WTC11 (cell line): Measurements from ENCODE around the gene TSPAN6.

Source experiments
- GRHL2 ChIP-seq: fragments of 250-450 bp; sonication (Bioruptor Pico); IDR thresholded peaks from 2 replicates; pipeline ENCODE4 v1.8.0; 2022; ENCODE audit warnings: mild to moderate bottlenecking, moderate library complexity; ENCODE audit not compliant: insufficient replicate concordance, severe bottlenecking
- HMGA2 ChIP-seq: fragments of 250-450 bp; sonication (Bioruptor Pico); IDR thresholded peaks from 2 replicates; pipeline ENCODE4 v1.4.0; 2021; ENCODE audit warnings: mild to moderate bottlenecking, moderate library complexity
- SP1 ChIP-seq: sonication (generic); formaldehyde crosslinking; conservative IDR thresholded peaks from 2 replicates; pipeline ENCODE4 v1.8.1; 2022; ENCODE audit warnings: missing genetic modification reagents
- ZNF416 ChIP-seq: fragments of 250-450 bp; sonication (Bioruptor Pico); IDR thresholded peaks from 2 replicates; pipeline ENCODE4 v1.9.0; 2021; ENCODE audit warnings: mild to moderate bottlenecking, inconsistent platforms
- TF ChIP-seq, protein P1 (sequence below): fragments of 200-600 bp; IDR thresholded peaks from 2 replicates; pipeline ENCODE4 v1.8.0; 2022; ENCODE audit warnings: antibody characterized with exemption
- TF ChIP-seq, protein P2 (sequence below): sonication (generic); formaldehyde crosslinking; IDR thresholded peaks from 2 replicates; pipeline ENCODE4 v1.8.1; 2023; ENCODE audit warnings: mild to moderate bottlenecking, missing genetic modification reagents, borderline replicate concordance

DNA sequence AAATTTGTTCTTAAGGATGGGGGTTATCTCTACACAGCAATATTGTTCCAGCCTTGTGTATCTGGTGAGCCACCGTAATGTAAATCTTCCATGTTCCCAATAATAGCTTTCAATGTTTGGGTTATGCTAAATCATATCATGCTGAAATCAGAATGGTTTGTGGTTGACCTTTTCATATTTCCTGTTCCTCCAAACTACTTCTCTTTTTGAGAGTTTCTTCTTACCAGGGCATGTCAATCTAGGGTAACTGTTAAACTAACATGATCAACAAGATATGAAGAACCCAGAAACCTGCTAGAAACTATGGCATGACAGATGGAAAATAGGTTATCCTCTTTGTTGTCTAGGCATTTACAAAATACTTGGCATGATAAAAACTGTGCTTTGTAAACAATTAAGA is 29.9 kb downstream of the TSPAN6 start:
- no peak for TF ChIP-seq ZNF416 (CRISPR knock-in tag)
- TF ChIP-seq, protein P1, sequence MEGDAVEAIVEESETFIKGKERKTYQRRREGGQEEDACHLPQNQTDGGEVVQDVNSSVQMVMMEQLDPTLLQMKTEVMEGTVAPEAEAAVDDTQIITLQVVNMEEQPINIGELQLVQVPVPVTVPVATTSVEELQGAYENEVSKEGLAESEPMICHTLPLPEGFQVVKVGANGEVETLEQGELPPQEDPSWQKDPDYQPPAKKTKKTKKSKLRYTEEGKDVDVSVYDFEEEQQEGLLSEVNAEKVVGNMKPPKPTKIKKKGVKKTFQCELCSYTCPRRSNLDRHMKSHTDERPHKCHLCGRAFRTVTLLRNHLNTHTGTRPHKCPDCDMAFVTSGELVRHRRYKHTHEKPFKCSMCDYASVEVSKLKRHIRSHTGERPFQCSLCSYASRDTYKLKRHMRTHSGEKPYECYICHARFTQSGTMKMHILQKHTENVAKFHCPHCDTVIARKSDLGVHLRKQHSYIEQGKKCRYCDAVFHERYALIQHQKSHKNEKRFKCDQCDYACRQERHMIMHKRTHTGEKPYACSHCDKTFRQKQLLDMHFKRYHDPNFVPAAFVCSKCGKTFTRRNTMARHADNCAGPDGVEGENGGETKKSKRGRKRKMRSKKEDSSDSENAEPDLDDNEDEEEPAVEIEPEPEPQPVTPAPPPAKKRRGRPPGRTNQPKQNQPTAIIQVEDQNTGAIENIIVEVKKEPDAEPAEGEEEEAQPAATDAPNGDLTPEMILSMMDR = no peak
- no peak for TF ChIP-seq HMGA2
- TF ChIP-seq SP1 (CRISPR knock-in tag) = no peak
- TF ChIP-seq, protein P2, sequence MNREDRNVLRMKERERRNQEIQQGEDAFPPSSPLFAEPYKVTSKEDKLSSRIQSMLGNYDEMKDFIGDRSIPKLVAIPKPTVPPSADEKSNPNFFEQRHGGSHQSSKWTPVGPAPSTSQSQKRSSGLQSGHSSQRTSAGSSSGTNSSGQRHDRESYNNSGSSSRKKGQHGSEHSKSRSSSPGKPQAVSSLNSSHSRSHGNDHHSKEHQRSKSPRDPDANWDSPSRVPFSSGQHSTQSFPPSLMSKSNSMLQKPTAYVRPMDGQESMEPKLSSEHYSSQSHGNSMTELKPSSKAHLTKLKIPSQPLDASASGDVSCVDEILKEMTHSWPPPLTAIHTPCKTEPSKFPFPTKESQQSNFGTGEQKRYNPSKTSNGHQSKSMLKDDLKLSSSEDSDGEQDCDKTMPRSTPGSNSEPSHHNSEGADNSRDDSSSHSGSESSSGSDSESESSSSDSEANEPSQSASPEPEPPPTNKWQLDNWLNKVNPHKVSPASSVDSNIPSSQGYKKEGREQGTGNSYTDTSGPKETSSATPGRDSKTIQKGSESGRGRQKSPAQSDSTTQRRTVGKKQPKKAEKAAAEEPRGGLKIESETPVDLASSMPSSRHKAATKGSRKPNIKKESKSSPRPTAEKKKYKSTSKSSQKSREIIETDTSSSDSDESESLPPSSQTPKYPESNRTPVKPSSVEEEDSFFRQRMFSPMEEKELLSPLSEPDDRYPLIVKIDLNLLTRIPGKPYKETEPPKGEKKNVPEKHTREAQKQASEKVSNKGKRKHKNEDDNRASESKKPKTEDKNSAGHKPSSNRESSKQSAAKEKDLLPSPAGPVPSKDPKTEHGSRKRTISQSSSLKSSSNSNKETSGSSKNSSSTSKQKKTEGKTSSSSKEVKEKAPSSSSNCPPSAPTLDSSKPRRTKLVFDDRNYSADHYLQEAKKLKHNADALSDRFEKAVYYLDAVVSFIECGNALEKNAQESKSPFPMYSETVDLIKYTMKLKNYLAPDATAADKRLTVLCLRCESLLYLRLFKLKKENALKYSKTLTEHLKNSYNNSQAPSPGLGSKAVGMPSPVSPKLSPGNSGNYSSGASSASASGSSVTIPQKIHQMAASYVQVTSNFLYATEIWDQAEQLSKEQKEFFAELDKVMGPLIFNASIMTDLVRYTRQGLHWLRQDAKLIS (CRISPR knock-in tag) = no peak
- no peak for TF ChIP-seq GRHL2
